ENCODE measurements around the gene TERT.
A peak's percentile ranks its signal among the peaks of the same experiment; 100 is the strongest.

The TERT gene

GRCh38 chr5:1318659-1319251, 23.9 kb upstream of the TERT start:
- DNase-seq (ENCODE audit: low read depth in 2 of 2), result no peak

GRCh38 chr5:1317921-1318565, 23.2 kb upstream of the TERT start:
- no peak for DNase-seq (ENCODE audit: low read depth in 2 of 2)

GRCh38 chr5:1316588-1317340, 21.9 kb upstream of the TERT start:
- no peak for DNase-seq (ENCODE audit: low read depth in 2 of 2)

- DNase-seq (ENCODE audit: low read depth in 2 of 2), result peak; percentile 25 to 32
Measured at GRCh38 chr5:1315709-1316587, 21.1 kb upstream of the TERT start.

GRCh38 chr5:1315018-1315708, 20.3 kb upstream of the TERT start:
- DNase-seq (ENCODE audit: low read depth in 2 of 2), result no peak

- DNase-seq (ENCODE audit: low read depth in 2 of 2), result no peak
Measured at GRCh38 chr5:1314564-1314982, 19.7 kb upstream of the TERT start.

- peak in 1 of 2 experiments; percentile 14 for DNase-seq (ENCODE audit: low read depth in 2 of 2)
Measured at GRCh38 chr5:1312993-1313833, 18.3 kb upstream of the TERT start.

- no peak for DNase-seq (ENCODE audit: low read depth in 2 of 2)
Measured at GRCh38 chr5:1312206-1312605, 17.3 kb upstream of the TERT start.

GRCh38 chr5:1311439-1312055, 16.7 kb upstream of the TERT start:
- no peak for DNase-seq (ENCODE audit: low read depth in 2 of 2)

GRCh38 chr5:1310118-1310517, 15.2 kb upstream of the TERT start:
- no peak for DNase-seq (ENCODE audit: low read depth in 2 of 2)

GRCh38 chr5:1304033-1304432, 9.2 kb upstream of the TERT start:
- no peak for DNase-seq (ENCODE audit: low read depth in 2 of 2)

GRCh38 chr5:1302258-1302657, 7.4 kb upstream of the TERT start:
- no peak for DNase-seq (ENCODE audit: low read depth in 2 of 2)

GRCh38 chr5:1300581-1301083, 5.8 kb upstream of the TERT start:
- no peak for DNase-seq (ENCODE audit: low read depth in 2 of 2)

- no peak for DNase-seq (ENCODE audit: low read depth in 2 of 2)
Measured at GRCh38 chr5:1299961-1300360, 5.1 kb upstream of the TERT start.

- DNase-seq (ENCODE audit: low read depth in 2 of 2), result no peak
Measured at GRCh38 chr5:1299511-1299850, 4.6 kb upstream of the TERT start.

GRCh38 chr5:1298723-1299510, 4.0 kb upstream of the TERT start:
- no peak for DNase-seq (ENCODE audit: low read depth in 2 of 2)

GRCh38 chr5:1298067-1298551, 3.2 kb upstream of the TERT start:
- DNase-seq (ENCODE audit: low read depth in 2 of 2), result no peak

- DNase-seq (ENCODE audit: low read depth in 2 of 2), result no peak
Measured at GRCh38 chr5:1297243-1297642, 2.4 kb upstream of the TERT start.

GRCh38 chr5:1295650-1296037, 776 bp upstream of the TERT start:
- DNase-seq (ENCODE audit: low read depth in 2 of 2), result no peak
